ENCODE data around the gene MIER2.

The MIER2 gene

GRCh38 chr19:328025-328505, 16.5 kb downstream of the MIER2 start:
- no peak overlapping the region for H3K4me3 ChIP-seq (ENCODE audit: low read depth, low read length)
- no peak for DNase-seq (ENCODE audit: low read depth)
- TF ChIP-seq CTCF (IDR thresholded peaks at IDR 0.05; ENCODE audit: insufficient read depth, low read depth, low read length, missing control alignments), result no peak

GRCh38 chr19:327291-328024, 17.1 kb downstream of the MIER2 start:
- no peak for TF ChIP-seq CTCF (IDR thresholded peaks at IDR 0.05; ENCODE audit: insufficient read depth, low read depth, low read length, missing control alignments)
- H3K4me3 ChIP-seq (ENCODE audit: low read depth, low read length), result no peak overlapping the region
- DNase-seq (ENCODE audit: low read depth), result no peak

GRCh38 chr19:326871-327270, 17.7 kb downstream of the MIER2 start:
- H3K4me3 ChIP-seq (ENCODE audit: low read depth, low read length), result no peak overlapping the region
- no peak for TF ChIP-seq CTCF (IDR thresholded peaks at IDR 0.05; ENCODE audit: insufficient read depth, low read depth, low read length, missing control alignments)
- no peak for DNase-seq (ENCODE audit: low read depth)

- DNase-seq (ENCODE audit: low read depth), result no peak
- no peak for TF ChIP-seq CTCF (IDR thresholded peaks at IDR 0.05; ENCODE audit: insufficient read depth, low read depth, low read length, missing control alignments)
- H3K4me3 ChIP-seq (ENCODE audit: low read depth, low read length), result no peak overlapping the region
Observed at GRCh38 chr19:325937-326565, 18.5 kb downstream of the MIER2 start.

- DNase-seq (ENCODE audit: low read depth), result no peak
- no peak for TF ChIP-seq CTCF (IDR thresholded peaks at IDR 0.05; ENCODE audit: insufficient read depth, low read depth, low read length, missing control alignments)
- H3K4me3 ChIP-seq (ENCODE audit: low read depth, low read length), result no peak overlapping the region
Observed at GRCh38 chr19:325173-325936, 19.2 kb downstream of the MIER2 start.

GRCh38 chr19:324716-325115, 19.9 kb downstream of the MIER2 start:
- no peak for DNase-seq (ENCODE audit: low read depth)
- no peak overlapping the region for H3K4me3 ChIP-seq (ENCODE audit: low read depth, low read length)
- TF ChIP-seq CTCF (IDR thresholded peaks at IDR 0.05; ENCODE audit: insufficient read depth, low read depth, low read length, missing control alignments), result no peak
